Measurements from ENCODE around the gene PDLIM7.

- no peak for TF ChIP-seq CTCF (IDR thresholded peaks at IDR 0.05)
- TF ChIP-seq POLR2A (IDR thresholded peaks at IDR 0.05): no peak
Measured at GRCh38 chr5:177449140-177450061, 48.0 kb downstream of the PDLIM7 start.
